WERI-Rb-1 (cell line): ENCODE results near the gene HOXC6.

Experiments used
- DNase-seq: peaks from one replicate; pipeline ENCODE4 v3.0.0-alpha.2; 2020
- H3K27ac ChIP-seq: fragments of 250-450 bp; sonication (Bioruptor Pico); 2 replicates; pipeline ENCODE4 v1.5.1; 2020; ENCODE audit warnings: mild to moderate bottlenecking, moderate library complexity
- H3K27me3 ChIP-seq: fragments of 250-450 bp; sonication (Bioruptor Pico); 2 replicates; pipeline ENCODE4 v1.5.1; 2021; ENCODE audit warnings: mild to moderate bottlenecking, low read depth, moderate library complexity; ENCODE audit not compliant: insufficient read depth, severe bottlenecking
- H3K36me3 ChIP-seq: fragments of 250-450 bp; sonication (Bioruptor Pico); 2 replicates; pipeline ENCODE4 v1.5.1; 2020; ENCODE audit warnings: mild to moderate bottlenecking, moderate library complexity
- H3K4me3 ChIP-seq: 2 replicates; pipeline ENCODE4 v1.5.1; 2011; ENCODE audit warnings: low read depth, mild to moderate bottlenecking, control low read depth, low read length
- H3K9me3 ChIP-seq: fragments of 250-450 bp; sonication (Bioruptor Pico); 2 replicates; pipeline ENCODE4 v1.5.1; 2021; ENCODE audit warnings: mild to moderate bottlenecking, moderate library complexity; ENCODE audit not compliant: severe bottlenecking
- CTCF ChIP-seq: IDR thresholded peaks from 2 replicates; pipeline ENCODE4 v1.5.1; 2011; ENCODE audit warnings: low read depth, mild to moderate bottlenecking, control low read depth, inconsistent platforms, low read length

Gene HOXC6

GRCh38 chr12:54012631-54013409 lies 15.4 kb upstream of the HOXC6 start:
- H3K27ac ChIP-seq: peak overlapping the region; percentile 35
- no peaks in the 10 kb centered on the region for H3K9me3 ChIP-seq
- H3K36me3 ChIP-seq: no peaks in the 10 kb centered on the region
- DNase-seq: no peak
- H3K4me3 ChIP-seq: no peak overlapping the region
- TF ChIP-seq CTCF: peak; percentile 39; the same call in 1 of the 2 replicates
- H3K27me3 ChIP-seq: no peaks in the 10 kb centered on the region

GRCh38 chr12:54014377-54015017 lies 13.7 kb upstream of the HOXC6 start:
- peak overlapping the region; percentile 60 for H3K27ac ChIP-seq
- H3K4me3 ChIP-seq: no peak overlapping the region
- no peaks in the 10 kb centered on the region for H3K27me3 ChIP-seq
- TF ChIP-seq CTCF: no peak
- H3K36me3 ChIP-seq: no peaks in the 10 kb centered on the region
- no peaks in the 10 kb centered on the region for H3K9me3 ChIP-seq
- DNase-seq: no peak

GRCh38 chr12:54015018-54015931 lies 13.0 kb upstream of the HOXC6 start:
- Histone ChIP-seq H3K36me3 (no peaks in the 10 kb centered on the region; the same call in 1 of the 2 replicates), H3K9me3 (no peaks in the 10 kb centered on the region), H3K27ac (no peak overlapping the region), H3K4me3 (no peak overlapping the region), H3K27me3 (no peaks in the 10 kb centered on the region)
- no peak for DNase-seq
- TF ChIP-seq CTCF: no peak

- no peak overlapping the region for H3K4me3 ChIP-seq
- H3K27me3 ChIP-seq: no peaks in the 10 kb centered on the region
- no peak for DNase-seq
- TF ChIP-seq CTCF: no peak
- H3K27ac ChIP-seq: no peak overlapping the region
- H3K36me3 ChIP-seq: no peaks in the 10 kb centered on the region; the same call in 1 of the 2 replicates
- H3K9me3 ChIP-seq: no peaks in the 10 kb centered on the region
These were observed 12.2 kb upstream of the HOXC6 start for GRCh38 chr12:54016051-54016450.

GRCh38 chr12:54016478-54016964 lies 11.7 kb upstream of the HOXC6 start:
- Histone ChIP-seq H3K27me3 (no peaks in the 10 kb centered on the region), H3K36me3 (no peaks in the 10 kb centered on the region; the same call in 1 of the 2 replicates), H3K4me3 (peak overlapping the region; percentile 73), H3K9me3 (no peaks in the 10 kb centered on the region), H3K27ac (peak overlapping the region; percentile 97)
- TF ChIP-seq CTCF: no peak
- DNase-seq: no peak
